A549 (cell line): ENCODE measurements around the gene PYGB.

Experiments used
- CTCF ChIP-seq: fragments of >200 bp; sonication (Bioruptor Twin); formaldehyde crosslinking; IDR thresholded peaks from 3 replicates; pipeline ENCODE4 v1.5.1; 2016
- EP300 ChIP-seq, 2 experiments: fragments of >200 bp; sonication (Bioruptor Twin); formaldehyde crosslinking; IDR thresholded peaks; 2 replicates in 1 of 2; 3 replicates in 1 of 2; pipeline ENCODE4 v1.6.1; 2016 to 2017
- POLR2A ChIP-seq: IDR thresholded peaks from 2 replicates; pipeline ENCODE4 v1.6.1; 2012; ENCODE audit warnings: mild to moderate bottlenecking, low read length

- TF ChIP-seq CTCF, result no peak
- no peak for TF ChIP-seq POLR2A
- no peak for TF ChIP-seq EP300 (IDR thresholded peaks at IDR 0.05)
Observed at GRCh38 chr20:25273046-25273445, 25.2 kb downstream of the PYGB start.
